Superior temporal gyrus (tissue), 1 donor: ENCODE data around the gene LINGO3.
"Not testable (repeated sequence)": the region's sequence is repeated elsewhere in the genome, so short reads cannot be mapped to it uniquely, and the experiment has no call there.

Source experiments
- DNase-seq: peaks from one replicate; pipeline ENCODE4 v3.0.0-alpha.2; 2016; ENCODE audit errors: extremely low spot score

LINGO3 gene, protein sequence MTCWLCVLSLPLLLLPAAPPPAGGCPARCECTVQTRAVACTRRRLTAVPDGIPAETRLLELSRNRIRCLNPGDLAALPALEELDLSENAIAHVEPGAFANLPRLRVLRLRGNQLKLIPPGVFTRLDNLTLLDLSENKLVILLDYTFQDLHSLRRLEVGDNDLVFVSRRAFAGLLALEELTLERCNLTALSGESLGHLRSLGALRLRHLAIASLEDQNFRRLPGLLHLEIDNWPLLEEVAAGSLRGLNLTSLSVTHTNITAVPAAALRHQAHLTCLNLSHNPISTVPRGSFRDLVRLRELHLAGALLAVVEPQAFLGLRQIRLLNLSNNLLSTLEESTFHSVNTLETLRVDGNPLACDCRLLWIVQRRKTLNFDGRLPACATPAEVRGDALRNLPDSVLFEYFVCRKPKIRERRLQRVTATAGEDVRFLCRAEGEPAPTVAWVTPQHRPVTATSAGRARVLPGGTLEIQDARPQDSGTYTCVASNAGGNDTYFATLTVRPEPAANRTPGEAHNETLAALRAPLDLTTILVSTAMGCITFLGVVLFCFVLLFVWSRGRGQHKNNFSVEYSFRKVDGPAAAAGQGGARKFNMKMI

GRCh38 chr19:2308114-2308556, at the start of gene LINGO3:
LINGO3 (minus strand) TSS chr19:2308154; CDS start chr19:2291776, 16,378 bp downstream.
- DNase-seq = no peak

DNA sequence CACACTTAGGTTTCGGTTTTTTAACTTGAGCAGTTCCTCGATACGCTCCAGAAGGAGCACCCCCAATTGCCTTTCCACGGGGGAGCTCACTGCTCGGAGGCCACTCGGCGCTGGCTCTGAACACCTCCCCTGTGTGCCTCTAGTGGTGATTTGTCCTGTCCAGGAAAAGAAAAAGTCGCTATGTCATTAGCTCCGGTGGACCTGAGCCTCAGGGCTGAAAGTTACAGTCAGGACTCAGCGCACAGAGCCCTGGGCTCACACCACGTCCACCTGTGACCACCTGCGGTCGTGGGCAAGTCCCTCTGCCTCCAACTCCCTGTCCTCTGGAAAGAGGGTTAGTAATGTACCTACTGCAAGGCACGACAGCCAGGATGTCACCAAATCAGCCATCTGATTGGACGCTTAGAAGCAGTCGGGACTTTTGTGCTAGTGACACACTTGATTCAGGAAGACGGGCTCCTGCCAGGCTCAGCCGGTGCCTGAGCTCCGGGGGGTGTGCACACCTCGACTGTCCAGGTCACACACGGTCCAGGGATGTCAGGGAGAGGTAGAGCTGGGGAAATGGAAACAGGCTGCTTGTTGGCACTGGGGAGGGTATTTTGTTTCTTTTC, 48.2 kb upstream of the LINGO3 start:
- DNase-seq = no peak

- DNase-seq = no peak
Observed at GRCh38 chr19:2355168-2356035, 47.4 kb upstream of the LINGO3 start.

DNA sequence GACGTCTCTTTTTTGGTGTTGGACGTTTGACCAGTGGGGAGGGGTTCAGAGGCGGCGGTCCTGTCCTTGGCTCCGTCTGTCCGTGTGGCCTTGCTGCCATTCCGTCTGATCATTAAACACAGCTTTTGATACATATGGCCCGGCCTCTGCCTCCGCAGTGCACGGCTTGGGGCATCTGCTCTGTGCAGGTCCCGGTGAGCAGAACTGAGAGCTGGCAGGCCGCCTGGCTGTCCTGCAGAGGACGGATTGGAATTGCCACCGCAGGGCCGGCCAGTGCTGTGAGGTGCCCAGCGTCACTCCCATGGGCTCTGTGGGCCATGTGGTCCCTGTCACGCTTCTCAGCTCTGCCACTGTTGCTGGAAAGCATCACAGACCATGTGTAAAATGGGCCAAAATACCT, 46.7 kb upstream of the LINGO3 start:
- no peak for DNase-seq

- DNase-seq = no peak
Observed at GRCh38 chr19:2353887-2354592, 46.1 kb upstream of the LINGO3 start.

GRCh38 chr19:2353159-2353886, 45.4 kb upstream of the LINGO3 start:
- DNase-seq = no peak

DNA sequence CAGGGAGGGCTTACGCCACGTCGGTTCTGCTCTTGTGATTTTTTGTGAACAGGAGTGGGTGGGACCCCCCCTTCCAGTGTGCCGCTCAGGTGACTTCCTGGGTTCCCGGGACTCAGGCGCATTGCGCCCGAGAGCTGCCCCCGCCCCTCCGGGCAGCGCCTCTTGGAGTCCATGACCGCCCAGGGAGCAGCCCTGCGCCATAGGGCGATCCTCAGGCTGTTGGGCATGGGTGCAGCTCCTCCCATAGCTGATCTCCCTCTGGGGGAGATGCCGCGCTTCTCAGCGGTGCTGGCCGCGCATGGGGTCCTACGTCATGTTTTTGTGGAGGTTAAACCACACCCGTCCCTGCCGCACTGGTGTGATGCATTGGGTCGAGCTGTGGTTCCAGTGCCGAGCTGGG, 44.2 kb upstream of the LINGO3 start:
- no peak for DNase-seq

DNA sequence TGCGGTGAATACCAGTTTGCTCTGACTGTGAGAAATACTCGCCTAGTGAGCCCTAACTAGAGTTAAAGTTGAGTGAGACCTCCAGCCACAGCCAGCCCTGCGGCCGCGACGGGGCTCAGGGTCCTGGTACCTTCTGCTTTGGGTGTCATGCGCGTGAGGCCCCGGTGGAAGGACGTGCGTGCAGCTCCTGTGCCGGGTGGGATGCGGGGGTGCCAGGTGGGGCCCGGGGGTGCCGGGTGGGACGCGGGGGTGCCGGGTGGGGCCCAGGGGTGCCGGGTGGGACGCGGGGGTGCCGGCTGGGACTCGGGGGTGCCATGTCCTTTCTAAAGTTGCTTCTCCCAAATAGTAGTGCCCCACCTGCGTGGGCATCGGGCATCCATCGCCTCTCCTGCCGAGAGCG, 43.6 kb upstream of the LINGO3 start:
- DNase-seq = no peak

DNA sequence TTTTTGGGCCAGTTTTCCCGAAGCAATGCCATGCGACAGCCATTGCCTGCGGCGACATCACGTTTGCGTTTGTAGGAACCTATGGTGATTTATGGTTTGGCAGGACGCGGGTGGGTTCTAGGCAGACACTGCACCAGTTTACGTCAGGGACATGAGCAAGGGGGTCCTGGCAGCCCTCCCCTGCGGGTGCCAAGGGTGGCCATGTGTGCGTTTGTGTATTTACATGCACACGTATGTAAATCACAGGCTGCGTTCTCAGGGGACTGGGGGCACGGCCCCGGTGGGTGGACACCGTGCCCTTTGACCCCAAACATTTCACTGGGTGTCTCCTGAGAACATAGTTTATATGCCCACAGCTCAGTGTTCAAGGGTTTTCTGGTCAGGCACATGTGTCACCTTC, 42.7 kb upstream of the LINGO3 start:
- DNase-seq = no peak

GRCh38 chr19:2349818-2350217, 41.9 kb upstream of the LINGO3 start:
- not testable (repeated sequence) for DNase-seq

GRCh38 chr19:2345794-2346663, 38.1 kb upstream of the LINGO3 start:
- DNase-seq = no peak

- DNase-seq = no peak
Observed at GRCh38 chr19:2345076-2345475, 37.1 kb upstream of the LINGO3 start.

DNA sequence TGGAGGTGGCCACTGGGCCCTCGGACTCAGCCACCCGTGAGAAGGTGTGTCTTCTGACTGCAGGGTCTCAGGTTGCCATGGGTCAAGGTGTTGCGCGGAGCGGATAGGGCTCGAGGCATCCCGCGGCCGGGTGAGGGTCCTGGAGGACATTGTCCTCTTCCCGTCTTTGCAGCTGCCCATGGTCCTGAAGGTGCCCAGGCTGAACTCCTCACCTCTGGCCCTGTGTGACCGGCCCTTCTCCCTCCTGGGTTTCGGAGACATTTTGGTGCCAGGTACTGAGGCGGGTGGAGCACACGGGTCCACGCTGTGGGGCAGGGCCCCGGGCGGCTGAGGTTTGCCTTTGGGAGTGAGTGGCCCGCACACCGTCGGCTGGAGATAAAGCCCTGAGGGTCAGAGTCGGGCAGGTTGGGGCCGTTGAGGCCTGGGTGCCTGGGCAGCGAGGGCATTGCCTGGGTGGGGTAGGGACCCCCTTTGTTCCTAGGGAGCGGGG, 36.5 kb upstream of the LINGO3 start:
- DNase-seq = no peak

- DNase-seq = no peak
Observed at GRCh38 chr19:2343289-2343982, 35.5 kb upstream of the LINGO3 start.

DNA sequence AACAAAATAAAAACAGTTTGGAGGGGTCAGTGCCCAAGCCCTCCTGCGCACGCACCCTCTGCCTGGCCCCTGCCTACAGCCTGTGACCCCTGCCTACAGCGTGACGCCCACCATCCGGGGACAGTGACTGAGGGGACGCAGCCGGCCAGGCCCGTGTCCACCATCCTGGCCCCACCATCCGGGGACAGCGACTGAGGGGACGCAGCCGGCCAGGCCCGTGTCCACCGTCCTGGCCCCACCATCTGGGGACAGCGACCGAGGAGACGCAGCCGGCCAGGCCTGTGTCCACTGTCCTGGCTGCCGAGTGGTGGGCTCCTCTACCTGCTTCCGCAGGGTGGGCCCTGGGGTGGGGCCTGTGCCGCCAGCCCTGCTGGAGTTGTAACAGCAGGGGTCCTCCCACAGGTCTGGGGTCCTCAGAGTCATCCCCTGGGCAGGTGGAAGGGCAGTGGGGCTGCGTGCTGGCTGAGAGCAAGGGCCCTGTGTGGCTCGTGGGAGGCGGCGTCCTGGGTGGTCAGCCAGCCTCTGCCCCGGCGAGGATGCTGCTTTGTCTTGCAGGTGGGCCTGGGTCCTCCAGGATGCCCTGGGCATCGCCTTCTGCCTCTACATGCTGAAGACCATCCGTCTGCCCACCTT, 34.8 kb upstream of the LINGO3 start:
- no peak for DNase-seq

DNA sequence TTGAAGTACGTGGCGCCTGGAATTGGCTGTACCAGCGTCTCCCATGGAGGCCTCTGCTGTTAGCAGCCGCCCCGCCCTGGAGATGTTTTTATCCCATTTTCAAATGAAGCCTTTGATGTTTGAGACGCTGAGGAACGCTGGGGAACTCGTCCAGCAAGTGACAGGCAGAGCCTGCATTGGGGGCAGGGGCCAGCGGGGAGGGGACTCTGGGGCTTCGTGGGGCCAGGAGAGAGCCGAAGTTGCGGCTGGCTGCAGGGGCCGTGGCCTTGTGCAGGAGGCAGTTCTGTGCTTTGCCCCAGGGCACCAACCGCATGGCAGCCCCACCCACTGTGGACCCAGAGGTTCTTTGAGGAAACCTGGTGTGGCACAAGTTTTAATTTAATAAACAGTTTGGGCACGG, 34.0 kb upstream of the LINGO3 start:
- no peak for DNase-seq

- DNase-seq = no peak
Observed at GRCh38 chr19:2341244-2341751, 33.3 kb upstream of the LINGO3 start.
